T-helper 1 cell (primary cell): Measurements from ENCODE around the gene LILRA5.
"Not testable (repeated sequence)": the region's sequence is repeated elsewhere in the genome, so short reads cannot be mapped to it uniquely, and the experiment has no call there.

ENCODE experiments used
- DNase-seq, 5 donors: peaks; one replicate each; pipeline ENCODE4 v3.0.0-alpha.2; 2012 to 2020

LILRA5 gene

DNA sequence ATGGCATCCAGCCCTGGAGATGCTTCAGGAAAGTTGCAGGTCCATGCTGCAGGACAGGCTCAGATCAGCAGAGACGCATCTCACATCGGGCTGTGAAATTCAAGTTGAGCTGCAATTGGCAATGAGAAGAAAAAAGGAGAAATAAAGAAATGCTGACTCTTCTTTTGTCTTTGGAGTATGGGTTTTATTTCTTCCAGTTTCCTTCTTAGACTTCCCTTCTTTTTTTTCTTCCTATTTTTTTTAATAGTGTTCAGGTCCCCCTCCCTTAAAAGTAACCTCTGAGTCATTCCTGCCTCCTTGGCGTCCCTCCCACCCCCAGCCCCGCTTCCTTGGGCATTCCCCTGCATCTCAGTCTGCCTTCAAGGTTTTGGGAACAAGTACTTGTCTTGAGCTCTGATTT lies 41.4 kb downstream of the LILRA5 start:
- not testable (repeated sequence) for DNase-seq

DNA sequence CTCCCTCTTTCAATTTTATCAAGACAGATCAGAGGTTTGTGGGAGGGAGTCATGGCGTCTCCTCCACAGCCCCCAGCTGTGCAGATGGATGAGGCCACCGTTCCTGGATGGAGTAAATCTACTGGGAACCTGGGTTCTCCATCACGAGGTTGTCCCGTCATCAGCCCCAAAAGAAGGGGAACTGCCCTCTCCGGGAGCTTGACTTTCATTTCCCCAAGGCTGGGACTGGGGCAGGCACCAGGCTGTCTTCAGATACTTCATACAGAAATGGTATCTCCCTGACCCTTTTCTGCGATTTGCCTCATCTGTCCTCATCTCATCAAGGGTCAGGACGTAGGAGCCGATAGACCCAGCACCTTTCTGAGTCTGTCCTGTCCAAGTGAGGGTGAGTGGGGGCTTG lies 41.9 kb downstream of the LILRA5 start:
- no peak for DNase-seq

DNA sequence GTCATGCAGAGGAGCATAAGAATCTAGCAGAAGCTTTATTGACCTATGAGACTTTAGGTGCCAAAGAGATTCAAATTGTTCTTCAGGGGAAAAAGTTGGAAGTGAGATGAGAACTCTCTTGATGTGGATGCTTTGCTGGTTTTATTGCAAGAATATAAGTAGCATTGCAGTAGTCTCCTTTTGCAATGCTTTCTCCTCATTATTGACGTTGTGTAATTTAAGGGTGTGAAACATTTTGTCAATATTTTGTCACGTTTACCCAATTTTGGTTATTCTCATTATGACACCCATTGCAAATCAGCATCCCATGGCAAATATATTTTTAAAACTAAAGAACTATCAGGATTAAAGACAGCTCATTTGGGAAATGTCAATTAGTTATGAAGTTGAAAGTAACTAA lies 44.0 kb downstream of the LILRA5 start:
- no peak for DNase-seq

DNA sequence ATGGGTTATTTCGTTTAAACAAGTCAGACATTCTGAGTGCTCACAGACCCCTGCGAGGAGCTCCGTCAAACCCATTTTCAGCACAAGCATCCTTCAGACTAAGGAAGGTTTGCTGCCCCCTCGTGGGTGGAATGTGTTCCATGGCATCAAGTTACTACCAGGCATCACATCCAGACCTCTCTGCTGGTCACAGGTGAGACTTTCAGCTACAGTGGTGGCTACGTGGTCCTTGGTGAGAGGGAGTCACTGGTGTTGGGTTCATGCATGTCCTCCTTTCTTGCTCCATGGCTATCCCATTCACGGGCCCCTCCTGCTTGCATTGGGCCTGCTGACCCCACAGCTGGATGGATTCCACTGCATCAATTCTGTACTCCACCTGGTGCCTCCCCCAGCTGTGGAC lies 46.8 kb downstream of the LILRA5 start:
- peak in 3 of 5 donors; percentile 30 to 56 (median 54) for DNase-seq

DNA sequence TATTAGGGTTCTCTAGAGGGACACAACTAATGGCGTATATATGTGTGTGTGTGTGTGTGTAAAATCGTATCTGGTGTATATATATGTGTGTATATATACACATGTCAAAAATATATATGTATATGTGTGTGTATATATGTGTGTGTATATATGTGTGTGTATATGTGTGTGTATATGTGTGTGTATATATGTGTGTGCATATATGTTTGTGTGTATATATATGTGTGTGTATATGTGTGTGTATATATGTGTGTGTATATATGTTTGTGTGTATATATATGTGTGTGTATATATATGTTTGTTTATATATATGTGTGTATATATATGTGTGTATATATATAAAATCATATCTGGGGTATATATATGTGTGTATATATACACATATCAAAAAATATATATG lies 50.5 kb downstream of the LILRA5 start:
- DNase-seq = no peak

DNA sequence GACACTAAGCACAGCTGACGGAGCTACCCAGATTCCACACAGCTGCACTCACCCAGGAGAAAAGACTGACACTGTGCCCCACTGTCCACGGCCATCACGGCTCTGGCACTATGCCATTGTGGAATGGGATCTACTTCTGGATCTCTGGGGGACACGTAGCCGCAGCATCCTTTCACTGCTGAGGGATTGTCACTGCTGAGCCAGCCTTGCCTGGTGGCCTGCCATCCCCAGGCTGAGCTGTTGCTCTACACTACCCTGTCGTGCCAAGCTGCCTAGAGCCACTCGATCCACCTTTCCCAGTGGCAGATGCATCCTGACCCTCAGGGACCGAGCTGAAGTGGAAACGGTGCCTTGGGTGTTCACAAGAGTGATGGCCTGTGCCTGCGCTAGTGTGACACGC lies 50.9 kb downstream of the LILRA5 start:
- no peak for DNase-seq

DNA sequence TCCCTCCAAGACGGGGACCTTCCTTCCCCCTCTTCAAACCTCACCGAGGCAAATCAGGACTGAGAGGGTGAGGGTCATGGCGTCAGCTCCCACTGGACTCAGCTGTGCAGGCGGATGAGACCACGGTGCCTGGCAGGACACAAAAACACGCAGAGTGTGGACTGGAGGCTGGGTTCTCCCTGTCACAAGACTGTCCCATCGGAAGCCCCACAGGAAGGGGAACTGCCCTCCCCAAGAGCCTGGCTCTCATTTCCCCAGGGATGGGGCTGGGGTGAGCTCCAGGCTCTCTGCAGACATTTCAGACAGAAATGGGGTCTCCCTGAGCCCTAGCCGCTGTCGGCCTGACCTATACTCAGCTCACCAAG lies 55.9 kb downstream of the LILRA5 start, which contains the start of gene LILRB5:
Gene LILRB5 (minus strand): TSS at position 158 of the 365 bp plus-strand sequence. CDS start 80 bp downstream, at position 78.
- no peak for DNase-seq
